Erythroblast (primary cell): Measurements from ENCODE around the gene WHRN.

Source experiments
- GATA1 ChIP-seq: IDR thresholded peaks from 2 replicates; pipeline ENCODE4 v1.6.1; 2011; ENCODE audit warnings: low read depth, mild to moderate bottlenecking, control low read depth, low read length, moderate library complexity
- POLR2A ChIP-seq: IDR thresholded peaks from 2 replicates; pipeline ENCODE4 v1.6.1; 2011; ENCODE audit warnings: mild to moderate bottlenecking, low read length

DNA sequence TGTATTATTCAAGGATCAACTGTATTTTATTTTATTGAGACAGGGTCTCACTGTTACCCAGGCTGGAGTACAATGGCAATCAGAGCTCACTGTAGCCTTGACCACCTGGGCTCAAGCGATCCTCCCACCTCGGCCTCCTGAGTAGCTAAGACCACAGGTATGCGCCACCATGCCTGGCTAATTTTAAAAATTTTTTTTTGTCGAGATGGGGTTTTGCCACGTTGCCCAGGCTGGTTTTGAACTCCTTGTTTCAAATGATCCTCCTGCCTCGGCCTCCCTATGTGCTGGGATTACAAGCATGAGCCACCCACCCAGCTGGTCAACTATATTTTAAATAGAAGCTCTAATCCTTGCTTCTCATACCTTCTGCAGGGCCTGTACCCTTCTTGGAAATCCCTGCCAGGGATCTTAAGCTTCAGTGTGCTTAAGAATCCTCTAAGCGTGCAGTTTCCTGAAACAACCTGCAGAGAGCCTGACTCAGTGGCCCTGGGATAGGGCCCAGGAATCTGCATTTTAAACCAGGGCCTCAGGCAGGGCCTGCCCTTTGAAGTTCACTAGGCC, 120.4 kb downstream of the WHRN start:
- TF ChIP-seq POLR2A: no peak
- TF ChIP-seq GATA1: no peak
